Rectal smooth muscle tissue (tissue), 1 donor: ENCODE results near the gene TXNDC2.
"Not testable (repeated sequence)": the region's sequence is repeated elsewhere in the genome, so short reads cannot be mapped to it uniquely, and the experiment has no call there.

ENCODE experiments used
- H3K27ac ChIP-seq: one replicate; pipeline ENCODE4 v1.7.0; 2013; ENCODE audit warnings: low read depth, low read length, inconsistent platforms
- H3K27me3 ChIP-seq: one replicate; pipeline ENCODE4 v1.7.0; 2013; ENCODE audit warnings: low read length; ENCODE audit not compliant: control insufficient read depth, insufficient read depth
- H3K36me3 ChIP-seq: one replicate; pipeline ENCODE4 v1.7.0; 2013; ENCODE audit warnings: low read length; ENCODE audit not compliant: control insufficient read depth, insufficient read depth
- H3K4me1 ChIP-seq: one replicate; pipeline ENCODE4 v1.7.0; 2013; ENCODE audit warnings: low read length; ENCODE audit not compliant: control insufficient read depth, insufficient read depth
- H3K4me3 ChIP-seq: one replicate; pipeline ENCODE4 v1.7.0; 2013; ENCODE audit warnings: low read length
- H3K9ac ChIP-seq: one replicate; pipeline ENCODE4 v1.7.0; 2013; ENCODE audit warnings: low read length

The TXNDC2 gene

GRCh38 chr18:9912285-9912684 lies 26.5 kb downstream of the TXNDC2 start:
- H3K36me3 ChIP-seq, H3K27ac ChIP-seq, H3K4me3 ChIP-seq, H3K9ac ChIP-seq, H3K27me3 ChIP-seq: not testable (repeated sequence)
- peaks cover 13% of the 10 kb centered on the region for H3K4me1 ChIP-seq

GRCh38 chr18:9913151-9913525 lies 27.4 kb downstream of the TXNDC2 start:
- Histone ChIP-seq H3K4me1 (peaks cover 17% of the 10 kb centered on the region), H3K36me3 (no peaks in the 10 kb centered on the region), H3K27me3 (no peaks in the 10 kb centered on the region), H3K4me3 (peak overlapping the region; percentile 88), H3K9ac (no peak overlapping the region), H3K27ac (peak overlapping the region; percentile 100)

- H3K27me3 ChIP-seq, result no peaks in the 10 kb centered on the region
- H3K4me1 ChIP-seq, result peaks cover 23% of the 10 kb centered on the region
- H3K27ac ChIP-seq, result peak within 1 kb of the TSS; percentile 100
- H3K36me3 ChIP-seq, result no peaks in the 10 kb centered on the region
- H3K4me3 ChIP-seq, result peak within 1 kb of the TSS; percentile 92
- peak within 1 kb of the TSS; percentile 82 for H3K9ac ChIP-seq
Measured at GRCh38 chr18:9913526-9914333, 28.0 kb downstream of the TXNDC2 start, which contains the start of gene VAPA. Gene VAPA (plus strand): TSS chr18:9914016. CDS start chr18:9914257, 241 bp downstream.

- Histone ChIP-seq H3K27ac (peak overlapping the region; percentile 100), H3K4me1 (peaks cover 24% of the 10 kb centered on the region), H3K36me3 (no peaks in the 10 kb centered on the region), H3K9ac (peak overlapping the region; percentile 61), H3K4me3 (peak overlapping the region; percentile 88), H3K27me3 (no peaks in the 10 kb centered on the region)
Measured at GRCh38 chr18:9914334-9914583, 28.5 kb downstream of the TXNDC2 start.

DNA sequence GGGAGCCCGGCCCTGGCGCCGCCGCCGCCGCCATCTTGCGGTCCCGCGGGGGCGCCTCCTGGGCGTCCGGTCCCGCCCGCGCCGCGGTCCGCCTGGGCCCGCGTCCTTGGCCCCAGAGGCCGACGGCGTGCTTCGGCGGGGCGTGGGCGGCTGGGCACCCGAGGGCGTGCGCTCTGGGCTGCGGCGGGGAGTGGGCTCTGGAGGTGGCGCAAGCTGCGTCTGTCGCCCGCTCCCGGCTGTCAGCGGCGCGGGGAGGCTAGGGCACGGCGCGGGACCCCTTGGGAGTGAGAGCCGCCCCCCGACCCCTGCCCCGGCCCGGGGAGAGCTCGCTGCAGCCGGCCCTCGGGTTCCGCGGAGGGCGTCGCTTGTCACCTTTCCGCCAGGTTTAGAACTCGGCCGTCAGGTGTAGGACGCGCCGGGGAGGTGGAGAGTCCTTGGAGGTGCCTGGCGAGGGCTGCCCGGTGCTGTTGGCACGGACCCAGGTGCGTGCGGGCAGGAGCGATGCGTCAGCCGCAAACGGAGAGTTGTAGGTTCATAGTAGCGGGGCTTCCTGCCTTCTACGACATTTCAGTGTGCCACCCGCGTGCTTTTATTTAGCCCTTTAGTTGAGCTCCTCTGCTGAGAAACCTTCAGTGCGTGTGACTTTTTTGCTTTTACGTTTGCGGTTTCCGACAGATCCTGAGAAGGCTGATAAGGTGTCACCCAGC lies 29.0 kb downstream of the TXNDC2 start:
- H3K27me3 ChIP-seq, result no peaks in the 10 kb centered on the region
- peaks cover 27% of the 10 kb centered on the region for H3K4me1 ChIP-seq
- peak overlapping the region; percentile 100 for H3K27ac ChIP-seq
- no peaks in the 10 kb centered on the region for H3K36me3 ChIP-seq
- H3K4me3 ChIP-seq, result peak overlapping the region; percentile 92
- H3K9ac ChIP-seq, result peak overlapping the region; percentile 82

- Histone ChIP-seq H3K4me1 (peaks cover 27% of the 10 kb centered on the region), H3K9ac (peak overlapping the region; percentile 82), H3K27me3 (no peaks in the 10 kb centered on the region), H3K27ac (peak overlapping the region; percentile 100), H3K4me3 (peak overlapping the region; percentile 92), H3K36me3 (no peaks in the 10 kb centered on the region)
Measured at GRCh38 chr18:9915291-9916076, 29.7 kb downstream of the TXNDC2 start.

- Histone ChIP-seq H3K36me3 (no peaks in the 10 kb centered on the region), H3K4me1 (peaks cover 32% of the 10 kb centered on the region), H3K9ac (peak overlapping the region; percentile 47), H3K4me3 (peak overlapping the region; percentile 92), H3K27me3 (no peaks in the 10 kb centered on the region), H3K27ac (peak overlapping the region; percentile 100)
Measured at GRCh38 chr18:9916077-9916639, 30.4 kb downstream of the TXNDC2 start.

- Histone ChIP-seq H3K27ac (peak overlapping the region; percentile 100), H3K36me3 (no peaks in the 10 kb centered on the region), H3K4me3 (peak overlapping the region; percentile 92), H3K27me3 (no peaks in the 10 kb centered on the region), H3K4me1 (peaks cover 33% of the 10 kb centered on the region), H3K9ac (no peak overlapping the region)
Measured at GRCh38 chr18:9916808-9917207, 31.0 kb downstream of the TXNDC2 start.

GRCh38 chr18:9918016-9918680 lies 32.4 kb downstream of the TXNDC2 start:
- Histone ChIP-seq H3K4me3 (no peak overlapping the region), H3K27ac (no peak overlapping the region), H3K4me1 (peaks cover 34% of the 10 kb centered on the region), H3K36me3 (no peaks in the 10 kb centered on the region), H3K27me3 (no peaks in the 10 kb centered on the region), H3K9ac (no peak overlapping the region)

- Histone ChIP-seq H3K27me3 (no peaks in the 10 kb centered on the region), H3K4me3 (no peak overlapping the region), H3K4me1 (peaks cover 40% of the 10 kb centered on the region), H3K27ac (no peak overlapping the region), H3K36me3 (no peaks in the 10 kb centered on the region), H3K9ac (no peak overlapping the region)
Measured at GRCh38 chr18:9919564-9920232, 33.9 kb downstream of the TXNDC2 start.

- no peak overlapping the region for H3K27ac ChIP-seq
- no peak overlapping the region for H3K9ac ChIP-seq
- H3K36me3 ChIP-seq, result no peaks in the 10 kb centered on the region
- H3K27me3 ChIP-seq, result no peaks in the 10 kb centered on the region
- H3K4me1 ChIP-seq, result peaks cover 41% of the 10 kb centered on the region
- no peak overlapping the region for H3K4me3 ChIP-seq
Measured at GRCh38 chr18:9922592-9923311, 37.0 kb downstream of the TXNDC2 start.
